Measurements from ENCODE around the gene MAEA.
"Not testable (repeated sequence)": the region's sequence is repeated elsewhere in the genome, so short reads cannot be mapped to it uniquely, and the experiment has no call there.

Gene MAEA

DNA sequence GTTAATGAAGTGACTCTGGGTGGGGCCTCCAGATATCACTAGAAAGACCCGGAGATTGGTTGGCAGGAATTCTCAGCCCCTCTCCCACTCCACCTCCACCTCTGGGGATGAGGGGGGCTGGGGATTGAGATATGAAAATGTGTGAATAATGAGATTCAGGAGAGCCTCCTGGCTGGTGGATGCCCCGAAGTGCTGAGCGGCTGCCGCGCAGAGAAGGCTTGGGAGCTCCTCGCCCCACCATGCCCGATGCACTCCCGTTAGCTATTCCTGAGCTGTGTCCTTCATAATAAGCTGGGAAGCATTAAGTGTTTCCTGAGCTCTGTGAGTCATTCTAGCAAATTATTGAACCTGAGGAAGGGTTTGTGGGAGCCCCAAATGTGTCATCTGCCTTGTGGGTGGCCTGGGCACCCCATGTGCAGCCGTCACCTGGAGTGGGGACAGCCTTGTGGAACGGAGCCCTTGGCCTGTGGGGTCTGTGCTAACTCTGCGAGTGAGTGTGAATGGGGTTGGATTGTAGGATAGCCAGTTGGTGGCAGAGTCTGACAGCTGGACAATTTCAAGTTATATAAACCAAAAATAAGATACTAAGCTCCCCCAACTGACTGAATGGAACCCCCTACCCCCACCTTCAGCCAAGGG is 4.4 kb upstream of the MAEA start:
- DNase-seq = no peak

DNA sequence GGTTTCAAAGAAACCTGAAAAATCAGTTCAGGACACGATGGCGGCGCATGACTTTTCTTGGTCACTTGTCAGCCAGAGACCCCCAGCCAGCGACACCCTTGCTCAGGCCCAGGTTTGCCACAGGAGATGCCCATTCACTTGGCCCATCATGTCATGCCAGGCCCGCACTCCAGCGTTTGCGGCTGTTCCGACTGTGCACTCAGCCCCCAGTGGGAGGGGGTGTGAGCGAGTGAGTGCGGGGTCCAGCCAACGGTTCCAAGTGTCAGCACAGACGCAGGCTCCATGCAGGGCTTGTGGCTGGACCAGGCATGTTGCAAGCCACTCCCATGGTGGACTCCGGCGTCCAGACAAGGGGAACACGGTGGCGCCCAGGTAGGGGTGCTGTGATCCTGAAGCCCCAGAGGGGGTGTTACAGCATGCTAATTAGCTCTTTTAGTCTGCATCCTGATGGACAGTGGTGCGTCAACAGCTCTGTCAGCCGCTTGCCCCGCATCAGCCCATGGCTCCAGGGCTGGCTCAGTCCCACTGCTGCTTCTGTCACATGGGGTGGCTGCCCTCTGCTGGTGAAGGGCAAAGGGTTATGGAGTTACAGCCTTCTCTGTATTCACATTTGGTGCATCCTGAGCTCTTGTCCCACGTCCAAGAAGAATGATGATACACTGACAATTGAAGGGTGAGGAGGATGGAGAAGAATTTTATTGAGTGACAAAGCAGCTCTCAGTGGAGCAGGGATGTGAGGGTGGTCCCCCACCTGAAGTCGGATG is 3.7 kb upstream of the MAEA start:
- DNase-seq = no peak

DNA sequence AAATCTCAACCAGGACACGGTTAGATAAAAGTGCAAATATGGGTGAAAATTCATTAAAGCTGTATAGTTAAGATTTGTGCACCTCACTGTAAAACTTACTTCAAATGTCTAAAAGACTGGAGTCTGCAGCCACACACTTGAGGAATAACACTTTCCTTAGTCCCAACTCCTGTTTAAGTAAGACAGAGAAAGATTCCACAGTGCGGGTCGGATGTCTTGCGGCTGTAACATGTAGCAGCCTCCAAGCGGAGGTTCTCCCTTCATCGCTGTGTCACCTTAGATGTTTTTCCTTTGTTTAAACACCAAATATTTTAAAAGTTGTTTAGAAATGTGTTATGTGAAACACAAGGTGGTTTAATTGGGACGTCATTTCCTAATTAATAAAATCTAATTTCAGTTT is 905 bp upstream of the MAEA start:
- no peak for DNase-seq

DNA sequence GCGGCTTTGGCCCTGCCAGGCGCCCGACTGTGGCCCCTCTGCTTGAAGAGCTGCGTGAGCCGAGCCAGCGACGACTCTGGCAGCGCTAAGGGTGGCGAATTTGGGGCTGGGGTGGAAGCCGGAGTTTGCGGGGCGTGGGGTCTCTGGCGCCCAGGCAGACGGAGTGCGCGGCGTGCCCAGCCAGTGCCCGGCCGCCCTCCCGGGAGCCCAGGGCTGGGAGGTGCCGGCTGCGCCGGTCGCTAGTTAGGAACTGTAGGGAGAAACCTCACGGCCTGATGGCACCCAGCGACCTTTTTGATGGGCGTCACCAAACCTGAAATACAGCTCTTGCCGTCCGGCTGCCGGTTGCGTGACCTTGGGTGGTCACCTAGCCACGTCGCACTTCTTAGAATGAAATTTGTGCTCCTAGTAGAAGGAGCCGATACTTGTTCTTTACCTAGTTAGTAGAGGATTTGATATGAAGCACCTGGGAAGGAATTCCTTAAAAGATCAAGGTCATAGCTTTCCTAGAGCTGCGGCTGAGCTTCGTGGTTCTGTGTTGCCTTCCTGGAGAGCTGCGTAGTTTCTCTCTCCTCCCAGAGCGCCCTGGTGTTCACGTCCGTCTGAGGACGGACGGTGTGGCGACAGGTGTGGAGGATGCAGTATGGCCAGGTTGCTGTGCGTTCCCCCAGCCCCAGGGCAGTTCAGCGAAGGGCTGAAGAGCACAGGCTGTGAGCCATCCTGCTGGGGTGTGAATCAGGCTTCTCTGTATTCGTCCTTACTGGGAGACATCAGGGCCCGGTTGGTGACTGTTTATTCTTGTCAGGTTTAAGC is 680 bp downstream of the MAEA start:
- DNase-seq = no peak

DNA sequence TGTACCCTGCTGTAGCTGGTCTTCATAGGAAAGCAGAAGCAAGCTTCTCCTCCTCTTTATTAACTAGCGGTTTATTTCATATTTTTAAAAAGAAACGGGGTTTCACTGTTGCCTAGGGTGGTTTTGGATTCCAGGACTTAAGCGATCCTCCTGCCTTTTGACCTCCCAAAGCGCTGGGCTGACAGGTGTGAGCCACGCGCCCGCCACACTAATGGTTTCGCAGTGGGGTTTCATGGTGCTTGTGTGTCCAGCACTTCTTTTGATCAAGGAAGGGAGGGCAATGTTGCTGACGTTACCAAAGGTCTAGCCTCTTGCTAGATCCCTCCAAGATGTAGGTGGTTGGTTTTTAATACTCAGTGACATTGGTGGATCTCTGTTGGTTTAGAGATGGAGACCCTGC is 1.4 kb downstream of the MAEA start:
- DNase-seq = no peak

DNA sequence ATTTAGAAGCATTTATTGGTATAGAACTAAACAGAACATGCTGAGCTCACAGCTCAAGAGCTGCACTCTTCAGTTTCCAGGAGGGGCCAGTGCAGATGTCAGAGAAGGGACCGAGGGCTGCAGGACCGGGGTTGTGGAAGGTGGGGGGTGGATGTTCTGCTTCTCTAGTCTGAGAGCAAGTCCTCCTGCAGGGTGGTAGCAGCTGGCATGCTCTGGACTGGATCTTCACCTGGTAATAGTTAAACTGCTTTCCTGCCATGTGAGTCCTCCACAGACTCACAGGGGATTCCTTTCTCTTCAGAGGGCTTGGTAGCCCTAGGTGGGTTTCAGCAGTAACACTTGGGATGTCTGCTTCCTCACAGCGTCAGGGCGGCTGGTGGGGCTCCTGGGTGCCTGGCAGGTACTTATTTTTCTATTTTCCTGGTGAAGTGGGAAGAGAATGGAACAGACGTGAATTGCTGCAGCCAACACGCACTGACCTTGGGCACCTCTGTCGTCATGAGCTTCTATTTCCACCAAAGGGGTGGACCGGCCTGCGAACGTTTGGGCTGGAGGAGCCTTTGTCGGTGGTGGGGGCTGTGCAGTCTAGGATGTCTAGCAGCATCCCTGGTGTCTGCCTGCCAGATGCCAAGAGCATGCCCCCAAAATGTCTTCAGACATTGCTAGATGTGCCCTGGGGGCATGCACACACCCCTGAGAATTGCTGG is 2.5 kb downstream of the MAEA start:
- no peak for DNase-seq

DNA sequence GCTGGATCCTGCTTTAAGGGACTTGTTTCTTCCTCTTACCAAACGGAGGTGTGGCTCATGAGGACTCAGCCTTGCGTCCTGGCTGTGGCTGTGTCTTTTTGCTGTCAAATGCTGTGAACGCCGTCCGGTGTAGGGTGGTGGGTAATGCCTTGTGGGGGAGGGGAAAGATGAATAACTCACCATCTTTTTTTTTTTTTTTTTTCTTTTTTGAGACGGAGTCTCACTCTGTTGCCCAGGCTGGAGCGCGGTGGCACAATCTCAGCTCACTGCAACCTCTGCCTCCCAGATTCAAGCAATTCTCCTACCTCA is 3.0 kb downstream of the MAEA start:
- not testable (repeated sequence) for DNase-seq

DNA sequence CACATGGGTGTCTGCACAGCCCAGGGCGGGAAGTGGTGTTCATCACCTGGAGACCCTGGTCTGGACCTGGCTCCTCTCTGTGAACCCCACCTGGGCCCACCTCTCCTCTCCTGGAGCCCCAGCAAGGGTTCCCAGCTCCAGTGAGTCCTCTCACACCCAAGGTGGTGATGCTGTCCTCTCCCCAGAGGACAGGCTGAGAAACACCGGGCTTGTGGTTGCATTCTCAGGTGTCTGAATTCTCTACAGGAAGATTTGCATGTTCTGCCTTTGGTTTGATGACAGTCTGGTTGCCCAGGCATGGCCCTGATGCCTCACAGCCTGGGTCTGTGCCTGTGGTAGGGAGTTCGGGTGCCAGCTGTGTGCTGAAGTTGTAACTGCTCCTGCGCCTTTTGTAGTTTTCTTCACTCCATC is 3.8 kb downstream of the MAEA start:
- no peak for DNase-seq

DNA sequence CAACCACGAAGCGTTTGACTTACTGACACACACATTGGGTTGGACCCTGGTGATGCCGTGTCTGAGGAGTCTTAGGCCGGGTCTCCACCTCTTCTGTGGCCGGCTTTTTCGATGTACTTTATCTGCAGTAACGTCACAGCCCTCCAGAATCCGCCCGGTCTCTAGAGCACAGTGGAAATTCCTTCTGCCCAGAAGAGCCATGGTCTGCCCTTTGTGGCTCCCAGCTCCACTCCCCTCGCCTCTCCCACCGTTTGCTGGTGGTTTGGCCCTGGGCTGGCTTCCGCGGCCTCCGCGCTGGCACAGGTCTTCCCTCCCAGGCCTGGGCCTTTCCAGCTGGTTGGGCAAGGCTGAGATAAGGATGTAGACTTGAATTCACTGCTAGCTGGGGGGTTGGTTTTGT is 4.3 kb downstream of the MAEA start:
- no peak for DNase-seq

DNA sequence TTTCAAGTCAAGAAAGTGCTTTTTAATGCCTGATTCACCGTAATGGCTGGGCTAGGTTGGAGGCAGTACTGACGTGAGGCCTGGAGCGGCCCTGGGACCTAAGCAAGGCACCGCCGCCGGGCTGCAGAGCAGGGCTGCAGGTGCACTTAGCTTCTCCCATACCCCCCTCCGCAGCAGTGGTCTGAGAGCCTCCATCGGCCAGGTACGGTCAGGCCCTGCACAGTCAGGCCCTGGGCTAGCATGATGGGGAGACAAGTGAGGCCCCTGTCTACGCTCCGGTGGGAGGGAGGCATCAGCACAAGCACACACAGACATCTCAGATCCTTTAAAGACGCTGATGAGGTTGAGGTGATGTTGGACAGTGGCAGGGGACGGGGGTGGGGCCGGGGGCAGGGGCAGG is 4.7 kb downstream of the MAEA start:
- no peak for DNase-seq

DNA sequence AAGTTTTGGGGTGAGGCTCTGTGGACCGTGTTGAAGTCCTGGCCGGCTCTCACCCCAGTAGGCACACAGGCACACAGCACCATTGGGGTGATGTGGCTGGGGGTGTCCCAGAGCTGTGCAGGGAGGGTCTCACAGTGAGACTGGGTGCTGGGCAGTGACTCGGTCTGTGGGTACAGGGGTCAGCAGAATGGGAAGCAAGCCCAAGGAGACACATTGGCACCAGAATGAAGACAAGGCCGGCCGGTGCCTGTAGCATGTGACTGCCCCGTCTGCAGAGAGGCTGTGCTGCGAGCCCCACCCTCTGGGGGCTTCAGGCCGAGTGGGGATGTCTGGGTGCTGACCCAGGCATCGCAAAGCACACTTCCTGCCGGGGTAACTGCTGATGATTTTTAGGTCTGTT is 5.2 kb downstream of the MAEA start:
- DNase-seq = no peak

DNA sequence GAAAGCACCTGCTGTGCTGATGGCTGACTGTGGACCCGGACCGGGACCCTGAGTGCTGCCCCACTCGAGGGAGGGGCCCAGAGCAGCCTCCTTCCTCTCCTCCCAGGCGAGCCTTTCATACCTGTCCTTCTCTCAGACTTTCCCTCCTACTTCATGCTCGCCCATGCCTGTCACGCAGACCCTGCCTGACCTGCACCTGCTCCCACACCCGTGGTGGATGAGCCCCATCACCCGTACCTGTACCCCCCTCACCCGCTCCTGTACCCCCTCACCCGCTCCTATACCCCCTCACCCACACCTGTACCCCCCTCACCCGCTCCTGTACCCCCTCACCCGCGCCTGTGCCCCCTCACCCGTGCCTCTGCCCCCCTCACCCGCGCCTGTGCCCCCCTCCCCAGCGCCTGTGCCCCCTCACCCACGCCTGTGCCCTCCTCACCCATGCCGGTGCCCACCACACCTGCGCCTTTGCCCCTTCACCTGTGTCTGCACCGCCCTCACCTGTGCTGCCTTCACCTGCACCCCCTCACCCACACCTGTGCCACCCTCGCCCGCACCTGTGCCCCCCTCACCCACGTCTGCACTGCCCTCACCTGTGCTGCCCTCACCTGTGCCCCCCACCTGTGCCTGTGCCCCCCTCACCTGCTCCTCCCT is 5.8 kb downstream of the MAEA start:
- no peak for DNase-seq

DNA sequence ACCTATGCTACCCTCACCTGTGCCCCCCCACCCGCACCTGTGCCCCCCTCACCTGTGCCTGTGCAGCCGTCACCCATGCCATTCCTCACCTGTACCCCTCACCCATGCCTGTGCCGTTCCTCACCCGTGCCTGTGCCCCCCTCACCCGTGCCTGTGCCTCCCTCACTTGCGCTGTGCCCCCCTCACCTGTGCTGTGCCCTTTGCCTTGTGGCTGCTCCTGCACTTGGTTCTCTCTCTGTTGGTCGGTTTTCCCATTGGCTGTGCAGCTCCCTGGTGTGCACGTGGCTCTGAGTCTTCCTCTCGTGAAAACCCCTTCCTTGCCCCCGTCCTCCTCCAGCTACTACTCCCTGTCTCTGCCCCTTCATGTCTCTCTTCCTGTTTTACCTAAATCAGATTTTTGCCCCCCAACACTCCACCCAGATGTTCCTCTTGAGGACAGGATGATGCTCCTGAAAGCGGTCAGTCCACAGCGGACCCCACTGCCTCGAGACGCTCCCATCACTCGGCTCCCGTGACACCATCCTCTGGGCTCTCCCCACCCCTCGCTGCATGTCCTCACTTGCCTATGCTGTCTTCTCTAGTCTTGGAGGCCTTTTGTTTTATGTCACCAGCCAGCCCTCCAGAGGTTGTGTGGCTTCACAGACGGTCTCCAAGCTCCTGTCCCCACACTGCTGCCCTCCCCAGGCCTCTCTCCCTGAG is 6.8 kb downstream of the MAEA start:
- DNase-seq = no peak

DNA sequence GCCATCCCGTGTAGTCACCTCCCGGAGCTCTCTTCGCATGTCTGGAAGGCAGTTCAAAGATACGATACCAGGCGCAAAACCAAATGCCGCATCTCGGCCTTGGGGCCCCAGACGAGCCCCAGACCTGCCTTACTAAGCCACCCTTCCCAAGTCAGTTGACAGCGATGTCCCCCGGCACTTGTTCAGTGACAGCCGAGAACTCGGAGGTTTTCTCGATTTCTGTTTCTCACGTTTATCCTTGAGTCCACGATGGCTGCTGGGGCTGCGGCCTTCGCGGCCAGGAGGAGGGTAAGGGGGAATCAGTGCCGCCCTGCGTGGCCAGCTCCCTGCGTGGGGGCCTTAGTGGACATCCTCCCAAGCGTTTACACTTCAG is 7.3 kb downstream of the MAEA start:
- DNase-seq = no peak

DNA sequence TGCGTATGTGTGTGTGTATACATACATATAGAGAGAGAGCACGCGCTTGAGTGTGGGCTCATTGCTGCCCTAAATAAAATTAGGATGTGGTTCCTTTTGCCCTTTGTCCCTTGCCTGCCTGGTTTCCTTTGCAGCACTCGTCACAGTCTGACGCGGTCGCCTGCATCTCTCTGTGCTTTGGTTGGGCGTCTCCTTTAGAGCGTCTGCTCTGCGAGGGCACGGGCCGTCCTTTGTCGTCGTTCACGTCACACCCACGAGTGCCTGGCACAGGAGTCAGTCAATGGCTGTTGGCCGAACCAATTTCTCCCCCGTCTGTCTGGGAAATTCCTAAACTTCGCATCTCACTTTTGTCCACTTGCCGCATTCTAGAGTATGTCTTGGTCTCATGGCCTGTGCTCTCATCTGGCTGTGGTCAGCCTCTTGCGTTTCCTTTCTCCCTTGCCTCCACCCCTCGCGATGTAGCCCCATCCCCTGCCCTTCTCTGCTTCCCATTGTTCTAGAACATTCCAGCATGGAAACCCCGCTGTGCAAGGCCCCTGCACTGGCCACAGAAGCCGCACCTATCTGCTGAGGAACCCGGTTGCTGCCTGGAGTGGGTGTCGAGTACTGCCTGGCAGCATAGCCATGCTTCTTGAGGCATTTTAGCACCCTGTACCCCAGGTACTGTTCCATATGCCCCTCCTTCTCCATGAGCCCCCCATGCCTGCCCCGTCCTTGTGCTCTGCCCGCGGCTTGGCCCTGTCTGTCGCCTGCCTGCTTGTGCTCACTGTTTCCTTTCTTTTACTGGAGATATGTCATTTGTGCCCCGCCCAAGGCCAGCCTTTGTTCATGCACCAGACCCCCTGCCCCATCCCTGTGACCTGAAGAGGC is 8.0 kb downstream of the MAEA start:
- no peak for DNase-seq

DNA sequence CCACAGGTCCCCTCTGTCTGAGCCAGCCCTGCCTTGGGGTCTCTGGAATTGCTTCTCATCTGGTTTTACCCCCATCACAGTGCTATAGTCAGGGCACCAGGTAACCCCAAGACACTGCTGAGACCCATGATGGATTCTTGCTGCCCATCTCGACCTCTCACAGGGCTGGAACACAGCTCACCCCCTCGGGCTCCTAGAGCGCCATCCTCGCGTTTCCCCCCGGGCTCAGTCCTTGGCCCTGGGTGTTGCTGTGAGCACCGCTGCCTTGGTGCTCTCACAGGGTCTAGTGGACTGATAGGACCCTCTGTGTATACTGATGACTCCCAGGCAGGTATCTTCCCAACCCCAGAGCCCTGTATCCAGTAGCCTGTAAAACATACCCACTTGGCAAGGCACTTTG is 8.8 kb downstream of the MAEA start:
- DNase-seq = no peak

DNA sequence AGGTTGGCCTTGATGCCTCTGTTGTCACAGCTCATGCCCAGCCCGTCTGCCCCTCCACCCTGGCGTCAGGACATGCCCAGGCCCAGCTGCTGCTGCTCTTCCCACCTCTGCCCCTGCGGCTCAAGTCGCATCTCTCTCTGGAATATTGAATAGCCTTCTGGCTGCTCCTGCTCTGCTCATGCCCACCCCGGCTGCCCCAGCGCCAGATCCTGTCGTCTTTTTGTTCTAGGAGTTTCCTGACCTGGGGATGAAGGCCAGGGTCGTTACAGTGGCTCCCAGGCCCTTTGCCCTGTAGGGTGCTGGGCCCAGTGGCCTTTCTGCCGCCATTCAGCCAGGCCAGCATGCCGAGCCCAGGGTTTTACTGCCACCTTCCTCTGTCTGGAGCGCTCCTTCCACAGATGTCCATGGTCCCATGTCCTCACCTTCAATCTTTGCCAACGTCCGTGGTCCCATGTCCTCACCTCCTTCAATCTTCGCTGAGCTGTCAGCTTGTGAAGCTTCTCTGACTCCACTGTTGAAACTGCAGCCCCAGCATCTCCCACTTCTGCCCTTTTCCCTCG is 9.7 kb downstream of the MAEA start:
- no peak for DNase-seq

DNA sequence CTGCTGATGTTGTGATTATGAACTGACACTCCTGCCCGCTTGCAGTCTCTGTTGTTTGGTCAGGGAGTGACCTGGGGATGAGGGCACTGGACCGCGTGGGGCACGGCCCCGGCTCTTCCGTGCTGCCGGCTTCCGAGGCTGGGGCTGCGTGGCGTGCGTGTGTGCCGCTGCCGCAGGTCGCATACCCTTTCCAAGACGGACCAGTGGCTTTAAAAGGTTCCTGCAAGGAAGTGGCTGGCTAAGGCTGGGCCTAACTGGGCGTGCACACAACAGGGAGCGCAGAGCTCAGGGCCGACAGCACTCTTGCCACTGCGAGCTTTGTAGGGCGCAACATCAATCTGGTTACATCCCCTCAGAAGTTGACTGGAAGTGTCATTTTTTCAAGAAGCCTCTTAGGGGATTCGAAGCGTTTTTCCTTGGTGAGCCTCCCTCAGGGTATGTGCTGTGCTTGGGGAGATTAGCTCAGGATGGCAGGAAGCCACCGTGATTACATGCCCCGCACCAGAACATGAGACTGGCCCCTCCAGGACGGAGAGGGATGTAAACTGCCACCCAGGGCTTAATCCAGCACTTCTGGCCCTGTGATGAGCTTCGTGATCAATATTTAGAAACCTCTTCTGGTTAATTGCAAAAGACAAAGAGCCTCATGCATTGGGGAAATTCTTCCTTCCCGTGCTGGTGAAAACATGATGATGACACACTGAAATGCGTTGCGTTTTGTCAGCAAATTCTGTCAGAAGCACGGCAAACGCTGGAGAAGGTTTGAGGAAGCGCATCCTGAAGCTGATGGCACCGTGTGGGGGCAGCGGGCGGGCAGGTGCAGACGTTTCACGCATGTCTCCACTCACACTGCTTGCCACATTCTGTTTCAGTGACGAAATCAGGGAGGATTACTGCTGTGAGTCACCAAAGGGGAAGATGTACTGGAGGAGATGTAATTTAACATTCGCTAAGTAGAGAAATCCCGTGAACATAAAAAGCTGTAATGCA is 11.1 kb downstream of the MAEA start:
- DNase-seq = no peak

DNA sequence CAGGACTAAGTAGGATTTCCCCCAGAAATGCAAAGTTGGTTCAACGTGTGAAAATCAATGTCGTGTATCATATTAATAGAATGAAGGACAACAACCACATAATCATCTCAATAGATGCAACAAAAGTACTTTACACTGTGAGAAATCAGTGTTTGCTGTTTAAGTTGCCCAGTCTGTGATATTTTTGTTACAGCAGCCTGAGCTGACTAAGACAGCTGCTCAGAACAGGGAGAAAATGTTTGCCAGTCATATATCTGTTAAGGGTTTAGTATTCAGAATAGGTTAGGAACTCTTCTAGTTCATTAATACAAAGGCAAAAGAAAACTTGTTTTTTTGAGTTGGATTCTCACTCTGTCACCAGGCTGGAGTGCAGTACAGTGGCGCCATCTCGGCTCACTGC is 12.5 kb downstream of the MAEA start:
- DNase-seq = no peak

DNA sequence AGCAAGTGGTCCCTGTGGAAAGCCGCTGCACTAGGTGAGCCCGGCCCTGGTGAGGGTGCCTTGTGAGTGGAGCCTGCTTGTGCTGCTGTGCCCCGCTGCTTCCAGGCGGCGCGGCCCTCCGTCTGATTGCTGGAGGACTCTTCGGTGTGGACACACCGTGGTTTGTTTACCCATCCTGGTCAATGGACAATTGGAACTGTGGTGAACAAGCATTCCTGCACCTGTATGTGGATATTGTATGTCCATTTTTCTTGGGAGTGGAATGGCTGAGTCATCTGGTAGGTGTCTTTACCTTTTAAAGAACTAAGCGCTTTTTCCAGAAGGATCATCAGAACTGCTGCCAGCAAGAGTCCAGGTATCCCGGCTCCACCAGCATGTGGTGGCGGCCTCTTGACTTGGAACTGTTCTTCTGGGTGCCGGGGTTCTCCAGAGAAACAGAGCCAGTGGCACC is 15.6 kb downstream of the MAEA start:
- no peak for DNase-seq

Measured in NCI-H1048 (cell line).